ENCODE measurements around the gene EIF3A.
"Not testable (repeated sequence)": the region's sequence is repeated elsewhere in the genome, so short reads cannot be mapped to it uniquely, and the experiment has no call there.

EIF3A gene

DNA sequence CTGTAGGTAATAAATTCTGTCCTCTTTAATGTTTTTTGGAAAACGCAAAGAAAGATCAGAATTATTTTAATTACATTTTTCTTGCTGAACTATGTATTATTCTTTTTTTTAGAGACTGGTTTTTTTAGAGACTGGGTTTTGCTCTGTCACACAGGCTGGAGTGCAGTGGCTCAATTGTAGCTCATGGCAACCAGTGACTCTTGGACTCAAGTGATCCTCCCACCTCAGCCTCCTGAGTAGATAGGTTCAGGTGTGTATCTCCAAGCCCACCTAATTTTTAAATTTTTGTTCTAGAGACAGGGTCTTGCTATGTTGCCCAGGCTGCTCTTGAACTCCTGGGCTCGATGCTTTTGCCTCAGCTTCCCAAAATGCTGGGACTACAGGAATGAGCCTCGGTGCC lies 18.0 kb upstream of the EIF3A start:
- DNase-seq: no peak

DNA sequence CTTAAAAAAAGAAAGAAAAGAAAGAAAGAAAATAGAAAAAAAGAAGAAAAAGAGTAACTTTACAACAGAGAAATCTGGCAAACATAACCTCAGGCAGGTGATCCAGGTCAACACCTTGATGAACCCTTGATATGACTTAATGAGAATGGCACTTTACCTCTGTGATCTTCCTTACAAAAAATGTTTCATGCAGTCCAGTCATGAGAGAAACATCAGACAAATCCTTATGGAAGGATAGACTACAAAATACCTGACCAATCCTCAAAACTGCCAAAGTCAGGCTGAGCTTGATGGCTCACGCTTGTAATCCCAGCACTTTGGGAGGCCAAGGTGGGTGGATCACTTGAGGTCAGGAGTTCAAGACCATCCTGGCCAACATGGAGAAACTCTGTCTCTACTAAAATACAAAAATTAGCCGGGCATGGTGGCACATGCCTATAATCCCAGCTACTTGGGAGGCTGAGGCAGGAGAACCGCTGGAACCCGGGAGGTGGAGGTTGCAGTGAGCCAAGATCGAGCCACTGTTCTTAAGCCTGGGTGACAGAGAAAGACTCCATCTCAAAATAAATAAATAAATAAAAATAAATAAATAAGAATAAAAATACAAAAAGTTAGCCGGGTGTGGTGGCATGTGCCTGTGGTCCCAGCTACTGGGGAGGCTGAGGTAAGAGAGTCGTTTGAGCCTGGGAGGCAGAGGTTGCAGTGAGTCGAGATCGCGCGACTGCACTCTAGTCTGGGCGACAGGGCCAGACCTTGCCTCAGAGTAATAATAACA lies 16.2 kb upstream of the EIF3A start:
- DNase-seq: not testable (repeated sequence)

DNA sequence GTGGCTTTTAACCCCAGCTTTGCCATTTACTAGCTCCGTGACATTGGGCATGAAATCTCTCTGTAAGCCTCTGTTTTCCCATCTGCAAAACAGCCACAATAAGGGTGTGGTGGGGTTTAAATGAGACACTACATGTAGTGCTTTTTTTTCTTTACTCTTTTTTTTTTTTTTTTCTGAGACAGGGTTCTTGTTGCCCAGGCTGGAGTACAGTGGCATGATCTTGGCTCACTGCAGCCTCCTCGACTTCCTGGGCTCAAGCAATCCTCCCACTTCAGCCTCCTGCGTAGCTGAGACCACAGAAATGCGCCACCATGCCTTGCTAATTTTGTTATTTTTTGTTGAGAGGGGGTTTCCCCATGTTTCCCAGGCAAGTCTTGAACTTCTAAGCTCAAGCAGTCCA lies 15.0 kb upstream of the EIF3A start:
- DNase-seq: no peak

DNA sequence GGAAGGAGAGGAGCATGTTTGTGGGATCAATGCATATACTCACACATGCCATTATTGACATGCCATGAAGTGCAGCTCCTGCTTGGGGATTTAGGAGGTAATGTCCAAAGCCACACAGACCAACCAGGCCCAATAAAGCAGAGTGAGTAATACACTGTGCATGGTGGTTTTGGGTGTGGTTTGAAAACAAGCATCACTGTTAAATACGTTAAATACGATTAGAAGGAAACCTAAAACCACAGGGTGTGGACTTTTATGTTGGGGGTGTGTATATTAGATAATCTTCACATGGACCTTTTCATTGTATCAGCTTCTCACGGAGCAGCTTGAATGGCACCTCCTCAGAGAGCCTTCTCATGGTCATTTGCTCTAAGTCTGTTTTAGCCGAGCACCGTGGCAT lies 10.4 kb upstream of the EIF3A start:
- DNase-seq: no peak

DNA sequence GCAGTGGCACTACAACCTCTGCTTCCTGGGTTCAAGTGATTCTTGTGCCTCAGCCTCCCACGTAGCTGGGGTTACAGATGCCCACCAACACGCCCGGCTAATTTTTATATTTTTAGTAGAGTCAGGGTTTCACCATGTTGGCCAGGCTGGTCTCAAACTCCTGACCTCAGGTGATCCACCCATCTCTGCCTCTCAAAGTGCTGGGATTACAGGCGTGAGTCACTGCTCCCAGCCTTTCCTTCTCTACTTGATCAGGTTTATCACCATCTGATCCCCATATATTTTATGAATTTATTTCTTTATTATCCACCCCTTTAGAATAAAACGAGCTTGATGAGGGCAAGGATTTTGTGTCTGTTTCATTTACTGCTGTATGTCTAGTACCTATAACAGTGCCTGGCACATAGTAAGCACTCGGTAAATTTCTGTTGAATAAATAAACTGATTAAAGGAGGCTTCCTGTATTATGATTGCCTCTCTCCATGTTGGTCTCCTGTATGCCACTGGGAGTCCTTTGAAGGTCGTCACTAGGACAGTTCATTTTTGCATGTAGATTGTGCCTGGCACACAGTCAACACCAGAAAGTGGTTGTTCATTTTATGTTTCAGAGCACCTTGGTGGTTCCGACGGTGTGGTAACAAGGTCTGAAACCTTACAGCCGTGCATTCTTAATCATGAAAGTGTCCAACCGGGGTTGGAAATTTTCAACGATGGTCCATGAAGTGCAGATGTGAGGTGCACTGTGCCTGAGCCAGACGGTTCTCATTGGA lies 9.6 kb upstream of the EIF3A start:
- no peak for DNase-seq

DNA sequence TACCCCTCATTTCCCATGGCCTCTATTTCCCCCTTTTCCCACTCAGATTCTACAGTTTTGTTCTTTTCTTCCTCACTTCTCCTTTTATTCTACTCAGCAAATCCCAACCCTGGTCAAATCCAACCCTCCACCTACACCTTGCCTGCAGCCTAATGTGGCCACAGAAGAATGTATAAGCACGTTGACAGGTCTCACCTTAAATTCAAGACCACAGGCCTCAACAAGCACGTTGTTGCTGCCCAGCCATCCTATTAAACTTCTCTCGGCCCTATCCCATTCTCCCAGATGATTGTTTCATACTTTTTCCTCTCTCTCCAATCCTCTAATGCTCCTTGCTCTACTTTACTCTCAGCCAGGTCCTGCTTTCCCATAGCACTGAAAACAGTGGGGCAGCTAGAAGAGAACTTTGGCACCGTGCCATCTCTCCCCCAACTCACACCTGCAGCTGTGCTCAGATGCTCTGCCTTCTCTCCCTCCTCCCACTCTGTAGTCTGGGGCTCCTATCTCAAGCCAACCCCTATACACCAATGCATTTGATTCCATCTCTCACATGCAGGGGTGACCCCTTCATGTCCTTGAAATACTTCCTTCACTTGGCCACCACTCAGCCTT lies 6.8 kb upstream of the EIF3A start:
- DNase-seq: no peak

DNA sequence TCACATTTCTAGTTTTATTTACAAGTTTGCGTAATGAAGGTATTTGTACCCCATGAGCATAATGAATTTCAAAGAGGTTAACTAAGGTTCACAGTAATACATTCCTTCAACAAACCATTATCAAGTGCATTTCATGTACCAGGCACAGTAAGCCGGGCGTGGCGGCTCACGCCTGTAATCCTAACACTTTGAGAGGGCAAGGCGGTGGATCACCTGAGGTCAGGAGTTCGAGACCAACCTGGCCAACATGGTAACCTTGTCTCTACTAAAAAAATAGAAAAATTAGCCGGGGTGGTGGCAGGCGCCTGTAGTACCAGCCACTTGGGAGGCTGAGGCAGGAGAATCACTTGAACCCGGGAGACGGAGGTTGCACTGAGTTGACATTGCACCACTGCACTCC lies 4.3 kb upstream of the EIF3A start:
- DNase-seq: no peak

DNA sequence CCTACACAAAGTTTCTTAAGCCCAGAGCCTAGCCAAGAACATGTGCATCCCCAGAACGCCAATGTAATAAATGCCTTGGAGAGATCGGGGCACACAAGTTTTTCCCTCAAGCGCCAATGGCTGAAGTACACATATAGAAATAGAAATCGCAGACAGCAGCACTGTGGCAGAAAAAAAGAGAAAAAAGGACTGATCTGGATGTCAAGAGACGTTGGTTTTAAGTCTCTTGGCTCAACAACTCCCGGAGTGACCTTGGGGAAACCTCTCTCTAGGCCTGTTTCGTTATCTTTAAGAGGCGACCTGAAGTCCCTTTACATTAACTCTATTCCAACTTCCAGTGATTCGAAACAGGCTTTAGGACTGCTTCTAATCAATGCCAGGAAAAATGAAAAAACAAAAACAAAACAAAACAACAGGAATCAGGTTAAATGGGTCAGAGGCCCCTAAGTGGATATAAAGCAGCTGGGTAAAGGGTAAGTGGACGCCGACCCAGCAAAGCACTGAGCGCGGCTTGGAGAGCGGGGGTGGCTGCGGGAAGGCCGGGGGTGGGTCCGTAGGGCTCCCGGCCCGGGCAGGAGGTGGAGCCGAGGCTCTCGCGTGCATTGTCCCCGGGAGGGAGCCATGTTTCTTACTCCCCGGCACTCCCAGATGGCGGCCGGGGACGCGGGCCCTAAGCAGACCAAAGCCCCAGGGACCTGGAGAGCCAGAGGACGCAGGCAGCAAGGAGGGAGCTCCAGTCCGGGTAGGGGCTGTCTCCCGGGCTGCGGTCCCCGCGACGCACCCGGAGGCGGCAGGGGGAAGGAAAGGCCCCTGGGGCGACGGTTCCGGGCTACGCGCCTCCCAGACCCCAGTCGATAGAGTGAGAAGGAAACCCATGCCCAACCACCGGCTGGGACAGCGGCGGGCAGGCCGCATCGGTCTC lies 757 bp downstream of the EIF3A start:
- DNase-seq: peak in 1 of 2 experiments; percentile 21

DNA sequence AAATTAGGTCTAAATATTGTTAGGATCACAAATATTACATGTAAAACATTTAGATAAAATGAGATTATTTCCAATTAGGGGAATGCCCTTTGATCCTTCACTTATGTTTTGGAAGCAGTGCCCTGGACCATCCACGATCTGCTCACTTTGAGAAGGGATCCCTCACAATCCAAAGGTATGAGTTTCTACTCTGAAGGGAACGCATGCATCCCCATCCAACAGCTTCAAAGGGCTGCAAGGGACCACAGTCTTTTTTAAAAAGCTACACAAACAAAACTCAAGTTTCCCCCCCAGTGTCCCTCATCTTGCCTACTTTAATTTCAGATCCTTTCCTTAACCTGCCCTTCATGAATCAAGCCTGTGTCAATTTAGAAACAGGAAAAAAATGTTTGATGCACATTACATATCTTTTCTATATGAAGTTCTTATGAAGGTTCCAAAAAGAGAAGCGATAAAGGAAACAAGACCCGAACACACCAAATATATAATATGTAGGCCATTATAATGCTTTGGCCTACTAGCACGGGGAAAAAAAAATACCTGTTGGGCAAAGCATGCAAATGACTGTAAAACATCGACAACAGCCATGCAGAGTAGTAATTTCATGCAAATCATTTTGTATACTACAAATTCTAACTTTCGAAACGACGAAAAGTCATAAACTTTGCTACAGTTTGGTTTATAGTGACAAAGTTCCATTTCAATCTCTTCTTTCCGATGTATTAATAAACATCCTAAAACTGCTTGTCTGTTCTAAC lies 2.0 kb downstream of the EIF3A start:
- no peak for DNase-seq

DNA sequence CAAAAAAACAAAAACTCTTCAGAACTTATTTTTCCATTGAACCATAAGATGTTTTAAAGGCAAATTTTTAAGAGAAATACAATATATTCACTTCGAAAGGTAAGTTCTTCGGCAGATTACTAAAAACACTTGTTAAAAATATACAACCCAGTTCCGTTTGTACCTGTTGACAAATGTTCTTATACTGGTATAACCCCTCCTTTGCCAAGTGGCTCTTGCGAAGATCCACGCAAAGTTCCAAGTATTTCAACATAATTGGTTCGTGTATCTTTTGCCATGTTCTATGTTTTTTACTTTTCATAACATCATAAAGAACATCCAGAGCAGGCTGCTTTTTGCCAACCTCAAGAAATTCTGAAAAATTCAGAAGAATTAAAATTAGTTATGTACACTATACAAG lies 7.0 kb downstream of the EIF3A start:
- DNase-seq: no peak

DNA sequence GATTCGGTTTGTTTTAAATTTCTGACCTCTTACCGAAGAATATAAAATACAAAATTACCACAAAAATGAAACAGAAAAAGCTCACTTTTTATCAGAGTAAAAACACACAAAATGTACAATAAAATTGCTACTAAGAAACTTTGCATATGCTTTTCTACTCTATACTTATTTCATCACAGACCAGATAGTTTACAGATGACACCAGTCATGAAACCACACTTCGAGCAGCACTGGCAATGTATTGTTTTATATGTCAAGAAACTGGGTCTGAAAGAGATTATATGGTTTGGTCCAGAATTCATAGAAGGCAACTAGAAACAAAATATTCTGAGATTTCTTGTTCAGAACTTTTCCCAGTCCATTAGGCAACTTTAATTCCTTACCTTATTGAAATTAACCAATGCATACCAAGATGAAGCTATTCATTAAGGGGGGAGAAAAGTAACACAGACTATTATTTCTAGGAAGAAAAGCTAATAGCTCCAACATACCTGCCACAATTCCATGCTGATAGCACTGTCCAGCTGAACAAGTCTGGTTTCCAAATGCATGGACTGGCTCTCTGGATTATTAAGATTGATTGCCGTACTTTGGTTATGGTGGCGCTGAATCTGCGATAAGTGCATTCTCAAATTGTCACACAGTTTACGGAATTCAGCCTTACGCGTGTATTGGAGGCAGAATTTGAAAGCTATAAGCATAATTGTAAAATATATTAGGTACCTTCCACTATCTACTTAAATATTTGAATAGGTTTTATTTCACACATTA lies 10.0 kb downstream of the EIF3A start:
- no peak for DNase-seq

DNA sequence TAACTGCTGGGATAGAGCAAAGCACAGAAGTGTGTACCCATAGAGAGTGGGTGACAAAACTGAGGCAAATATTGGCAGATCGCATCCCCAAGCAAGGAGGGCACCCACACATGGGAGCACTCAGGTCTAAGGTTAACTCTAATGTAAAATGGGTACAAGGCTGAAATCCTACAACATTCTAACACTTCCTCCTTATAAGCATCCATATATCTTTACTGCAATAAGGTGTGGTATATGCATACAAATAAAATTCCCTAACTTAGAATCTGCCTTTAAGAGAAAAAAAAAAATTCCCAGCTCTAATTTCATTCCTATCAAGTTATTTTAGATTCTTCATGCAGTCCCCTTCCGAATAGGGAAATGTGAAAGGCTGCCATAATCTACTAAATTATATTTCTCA lies 18.7 kb downstream of the EIF3A start:
- no peak for DNase-seq

DNA sequence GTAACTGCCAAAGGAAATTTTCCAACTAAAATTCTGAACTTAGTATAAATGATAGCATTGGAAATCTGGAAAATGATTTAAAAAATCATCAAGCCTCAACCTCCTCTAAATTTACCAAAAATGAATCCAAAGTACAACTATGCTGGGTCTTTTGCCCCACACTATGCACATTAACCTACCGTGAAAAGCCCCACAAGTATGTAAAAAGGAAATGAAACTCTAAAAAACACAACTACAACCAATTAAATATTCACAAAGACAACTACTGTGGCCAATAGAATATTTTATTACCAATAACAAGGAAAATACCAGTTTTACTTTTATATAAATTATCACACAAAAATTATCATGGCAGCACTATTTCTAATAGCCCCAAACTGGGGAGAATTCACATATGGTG lies 19.3 kb downstream of the EIF3A start:
- no peak for DNase-seq

DNA sequence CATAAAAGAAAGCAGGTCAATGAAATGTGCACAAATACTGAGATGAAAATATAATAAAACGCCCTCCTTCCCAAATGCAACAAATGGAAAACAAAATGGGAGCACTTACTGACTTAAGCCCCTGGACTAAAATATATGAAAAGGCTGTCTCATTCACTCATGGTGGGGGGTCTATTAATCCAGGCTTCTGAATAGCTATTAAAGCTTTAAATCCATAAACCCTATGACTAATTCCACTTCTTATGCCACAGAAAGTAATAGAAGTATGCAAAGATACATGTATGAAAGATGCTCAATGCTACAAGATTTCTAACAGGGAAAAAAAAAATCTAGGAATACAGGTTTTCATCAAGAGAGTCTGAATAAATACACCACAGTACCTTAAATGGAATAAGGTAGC lies 20.5 kb downstream of the EIF3A start:
- DNase-seq: no peak

DNA sequence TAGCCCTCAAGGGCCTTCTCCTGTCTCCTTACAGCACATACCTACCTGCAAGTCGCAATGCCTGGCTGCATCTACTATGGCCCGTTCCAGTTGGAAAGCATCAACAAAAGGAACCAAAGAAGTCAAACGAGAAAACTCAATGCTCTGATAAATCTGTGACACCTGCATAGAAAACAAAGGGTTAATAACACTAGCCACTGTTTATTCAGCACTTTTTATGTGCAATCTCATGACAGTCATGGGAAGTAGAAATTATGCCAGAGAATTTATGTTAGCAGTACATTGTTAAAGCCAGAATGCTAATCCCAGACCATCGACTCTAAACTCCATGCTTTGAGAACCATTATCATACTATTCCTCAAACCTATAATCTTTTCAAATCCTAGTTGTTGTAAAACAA lies 21.1 kb downstream of the EIF3A start:
- DNase-seq: no peak

DNA sequence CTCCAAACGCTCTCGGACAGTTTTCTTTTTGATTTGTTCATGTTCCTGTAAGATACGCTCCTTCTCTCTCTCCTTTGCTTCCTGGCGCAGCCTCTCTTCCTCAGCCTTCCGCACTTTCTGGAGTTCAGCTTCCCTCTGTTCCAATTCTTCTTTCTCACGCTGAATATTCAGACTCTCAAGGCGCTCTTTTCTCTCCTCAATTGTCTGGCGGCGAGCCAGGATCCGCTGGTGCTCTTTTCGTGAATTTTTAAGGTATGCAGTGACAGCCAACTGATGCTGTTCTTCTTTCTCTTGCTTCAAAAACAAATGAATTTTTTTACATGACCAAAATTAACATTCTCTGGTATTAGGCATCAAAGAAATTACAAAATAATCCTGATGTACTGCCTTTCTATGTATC lies 22.6 kb downstream of the EIF3A start:
- DNase-seq: no peak

DNA sequence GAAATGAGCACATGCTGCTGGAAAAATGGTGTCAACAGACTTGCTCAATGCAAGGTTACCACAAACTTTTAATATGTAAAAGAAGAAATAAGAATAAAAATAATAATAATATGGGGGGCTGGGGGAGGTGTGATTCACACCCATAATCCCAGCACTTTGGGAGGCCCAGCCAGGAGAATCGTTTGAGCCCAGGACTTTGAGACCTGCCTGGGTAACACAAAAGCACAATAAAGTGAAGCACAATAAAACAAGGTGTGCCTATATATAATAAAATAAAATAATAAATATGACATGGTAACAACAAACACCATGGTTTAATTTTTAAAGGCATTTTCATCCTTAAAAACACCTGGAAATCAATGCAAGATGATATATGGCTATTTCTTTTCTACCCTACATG lies 25.1 kb downstream of the EIF3A start:
- DNase-seq: no peak

DNA sequence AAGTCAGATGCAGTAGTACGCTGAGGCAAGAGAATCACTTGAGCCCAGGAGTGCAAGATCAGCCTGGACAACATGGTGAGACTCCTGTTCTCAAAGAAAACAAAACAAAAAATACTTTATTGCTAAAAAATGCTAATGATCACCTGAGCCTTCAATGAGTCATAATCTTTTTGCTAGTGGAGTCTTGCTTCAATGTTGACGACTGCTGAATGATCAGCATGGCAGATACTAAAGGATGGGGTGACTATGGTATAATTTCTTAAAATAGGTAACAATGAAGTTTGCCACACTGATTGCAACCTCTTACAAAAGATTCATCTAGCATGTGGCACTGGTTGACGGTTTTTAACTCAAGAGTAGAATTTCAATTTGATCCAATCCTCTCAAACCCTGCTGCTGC lies 28.8 kb downstream of the EIF3A start:
- no peak for DNase-seq

DNA sequence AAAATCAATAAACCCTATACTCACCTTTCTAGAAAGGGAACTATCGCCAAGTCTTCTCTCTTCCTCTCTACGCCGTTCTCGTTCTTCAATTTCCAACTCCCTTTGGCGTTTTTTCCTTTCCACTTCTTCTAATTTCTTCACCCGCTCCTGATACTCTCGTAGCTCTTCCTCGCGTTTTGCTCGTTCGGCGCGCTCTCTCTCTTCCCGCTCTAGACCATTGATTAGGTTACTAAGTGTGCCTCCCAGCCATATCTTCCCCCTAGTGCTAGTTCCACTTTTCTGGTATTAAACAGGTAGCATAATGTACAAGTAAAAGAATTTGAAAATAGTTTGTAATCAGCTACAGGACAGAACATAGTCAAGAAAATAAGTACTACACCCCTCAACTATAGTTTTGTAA lies 30.8 kb downstream of the EIF3A start:
- DNase-seq: no peak

DNA sequence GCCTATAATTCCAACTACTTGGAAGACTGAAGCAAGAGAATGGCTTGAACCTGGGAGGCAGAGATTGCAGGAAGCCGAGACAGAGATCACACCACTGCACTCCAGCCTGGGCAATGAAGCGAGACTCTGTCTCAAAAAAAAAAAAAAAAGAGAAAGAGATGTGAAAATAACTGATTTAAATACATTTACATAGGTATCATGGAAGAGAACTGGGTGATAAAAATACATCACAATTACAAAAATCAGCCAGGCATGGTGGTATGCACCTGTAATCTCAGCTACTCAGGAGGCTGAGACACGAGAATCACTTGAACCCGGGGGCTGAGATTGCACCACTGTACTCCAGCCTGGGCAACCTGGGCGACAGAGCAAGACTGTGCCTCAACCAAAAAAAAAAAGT lies 31.3 kb downstream of the EIF3A start:
- no peak for DNase-seq

DNA sequence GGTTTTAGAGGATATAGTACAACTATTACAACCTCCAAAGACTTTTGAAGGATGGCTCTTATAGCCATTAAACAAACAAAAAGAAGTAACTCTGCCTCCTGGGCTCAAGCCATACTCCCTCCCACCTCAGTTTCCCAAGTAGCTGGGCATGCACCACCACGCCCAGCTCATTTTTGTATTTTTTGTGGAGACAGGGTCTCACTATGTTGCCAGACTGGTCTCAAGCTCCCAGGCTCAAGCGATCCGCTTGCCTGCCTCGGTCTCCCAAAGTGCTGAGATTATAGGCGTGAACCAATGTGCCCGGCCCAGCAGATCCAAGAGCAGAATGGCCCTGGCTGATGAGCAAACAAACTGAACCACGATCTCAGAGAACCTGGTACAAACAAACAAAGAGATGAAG lies 35.1 kb downstream of the EIF3A start:
- no peak for DNase-seq

DNA sequence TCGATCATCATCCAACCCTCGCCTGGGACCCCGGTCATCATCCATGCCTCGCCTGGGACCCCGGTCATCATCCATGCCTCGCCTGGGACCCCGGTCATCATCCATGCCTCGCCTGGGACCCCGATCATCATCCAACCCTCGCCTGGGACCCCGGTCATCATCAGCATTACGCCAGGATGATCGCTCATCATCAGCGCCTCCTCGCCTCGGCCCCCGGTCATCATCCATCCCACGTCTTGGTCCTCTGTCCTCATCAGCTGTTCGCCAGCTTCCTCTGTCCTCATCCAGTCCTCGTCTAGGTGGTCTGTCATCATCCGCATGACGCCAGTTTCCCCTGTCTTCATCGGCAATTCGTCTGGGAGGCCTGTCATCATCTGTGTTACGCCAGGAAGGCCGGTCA lies 38.4 kb downstream of the EIF3A start:
- no peak for DNase-seq

Measured in NCI-H524 (cell line).